GM12878 (cell line): ENCODE data around the gene FBXL15. TPM values are rescaled to one million over a fixed set of nuclear protein-coding genes. Genes with fewer than 3 reads are reported as not detected.

ENCODE experiments used
- ATF7 ChIP-seq: fragments of 450-650 bp; IDR thresholded peaks from 2 replicates; pipeline ENCODE4 v1.6.1; 2016; ENCODE audit warnings: low read depth, mild to moderate bottlenecking
- BACH1 ChIP-seq: fragments of 450-650 bp; IDR thresholded peaks from 2 replicates; pipeline ENCODE4 v1.6.1; 2017; ENCODE audit warnings: mild to moderate bottlenecking, borderline replicate concordance
- CEBPB ChIP-seq, 2 experiments: fragments of 150-350 bp in 1 of 2; IDR thresholded peaks; 2 replicates each; pipeline ENCODE4 v1.6.1; 2012 to 2014; ENCODE audit warnings: low read depth in 2 of 2, low read length in 2 of 2, borderline replicate concordance in 1 of 2, inconsistent platforms in 1 of 2
- CUX1 ChIP-seq: IDR thresholded peaks from 2 replicates; pipeline ENCODE4 v1.6.1; 2012; ENCODE audit warnings: improper control_type of control experiment, low read depth, low read length; ENCODE audit not compliant: insufficient replicate concordance
- FOS ChIP-seq: IDR thresholded peaks from 3 replicates; pipeline ENCODE4 v1.6.1; 2011; ENCODE audit warnings: borderline replicate concordance; ENCODE audit not compliant: insufficient read length; ENCODE audit errors: extremely low read depth
- HDAC6 ChIP-seq: fragments of 200-600 bp; sonication (generic); IDR thresholded peaks from one replicate; pipeline ENCODE4 v1.8.0; 2017; ENCODE audit warnings: antibody characterized with exemption; ENCODE audit not compliant: unreplicated experiment
- HSF1 ChIP-seq: fragments of 150-350 bp; IDR thresholded peaks from 2 replicates; pipeline ENCODE4 v1.6.1; 2014; ENCODE audit warnings: mild to moderate bottlenecking, low read depth, low read length
- IKZF1 ChIP-seq: fragments of 450-650 bp; conservative IDR thresholded peaks from 2 replicates; pipeline ENCODE4 v1.6.1; 2017; ENCODE audit warnings: antibody characterized with exemption, mild to moderate bottlenecking
- JUNB ChIP-seq: IDR thresholded peaks from 2 replicates; pipeline ENCODE4 v1.6.1; 2016; ENCODE audit warnings: antibody characterized with exemption, mild to moderate bottlenecking
- LARP7 ChIP-seq: fragments of 450-650 bp; IDR thresholded peaks from 2 replicates; pipeline ENCODE4 v1.6.1; 2017; ENCODE audit warnings: mild to moderate bottlenecking
- NFIC ChIP-seq: IDR thresholded peaks from 2 replicates; pipeline ENCODE4 v1.6.1; 2012; ENCODE audit warnings: low read depth, mild to moderate bottlenecking, inconsistent platforms, low read length, moderate library complexity
- PAX5 ChIP-seq: IDR thresholded peaks from 2 replicates; pipeline ENCODE4 v1.6.1; 2011; ENCODE audit warnings: low read depth, low read length, borderline replicate concordance
- PML ChIP-seq: IDR thresholded peaks from 2 replicates; pipeline ENCODE4 v1.6.1; 2012; ENCODE audit warnings: low read length, inconsistent platforms
- RBBP5 ChIP-seq: fragments of 200-600 bp; sonication (generic); conservative IDR thresholded peaks from 2 replicates; pipeline ENCODE4 v1.6.1; 2016
- RUNX3 ChIP-seq: IDR thresholded peaks from 2 replicates; pipeline ENCODE4 v1.6.1; 2012; ENCODE audit warnings: low read length, inconsistent platforms
- SMC3 ChIP-seq: IDR thresholded peaks from 2 replicates; pipeline ENCODE4 v1.6.1; 2011; ENCODE audit warnings: low read length, improper control_type of control experiment, borderline replicate concordance
- TARDBP ChIP-seq: IDR thresholded peaks from 2 replicates; pipeline ENCODE4 v1.6.1; 2016; ENCODE audit warnings: borderline replicate concordance
- TCF7 ChIP-seq: IDR thresholded peaks from 2 replicates; pipeline ENCODE4 v1.6.1; 2014; ENCODE audit warnings: antibody characterized with exemption, borderline replicate concordance
- USF1 ChIP-seq: IDR thresholded peaks from 2 replicates; pipeline ENCODE4 v1.6.1; 2011; ENCODE audit warnings: borderline replicate concordance, low read depth, mild to moderate bottlenecking, moderate library complexity, mixed read lengths, low read length; ENCODE audit not compliant: insufficient read depth; ENCODE audit errors: extremely low read length
- ZNF274 ChIP-seq: IDR thresholded peaks from one replicate; pipeline ENCODE4 v1.8.0; 2011; ENCODE audit not compliant: insufficient read length, insufficient read depth
- polyA plus RNA-seq, 11 experiments: library from polyadenylated mRNA; depleted of rRNA in 4 of 11; unstranded in 6 of 11; stranded (reverse) in 5 of 11; fragments of >200 nt; fragmentation: Nextera tagmentation in 4 of 11; fragmentation: Illumina TruSeq in 1 of 11; extraction: Ambion mirVana in 4 of 11; extraction: Trizol in 1 of 11; gene quantifications; 1 replicate in 1 of 11; 2 replicates in 10 of 11; pipeline versions ENCODE4 v1.2.1 to v1.2.3, GENCODE V29; 2011 to 2016; ENCODE audit warnings: inconsistent platforms in 2 of 11, missing spikeins in 2 of 11, low read depth in 1 of 11
- total RNA-seq, 4 experiments: library from RNA; depleted of rRNA in 3 of 4; stranded (reverse); fragments of >200 nt in 3 of 4; fragmentation: Illumina TruSeq in 1 of 4; extraction: Trizol in 1 of 4; gene quantifications; 2 replicates each; pipeline versions ENCODE4 v1.2.1 to v1.2.3, GENCODE V29; 2013 to 2021
- TF ChIP-seq, protein P1 (sequence below): IDR thresholded peaks from 2 replicates; pipeline ENCODE4 v1.6.1; 2011; ENCODE audit warnings: borderline replicate concordance, low read depth, mild to moderate bottlenecking, moderate library complexity, low read length; ENCODE audit not compliant: insufficient read depth, poor library complexity, severe bottlenecking

Gene FBXL15
- total and polyA plus RNA-seq, 10 of the 15 experiments (the other 5 are each of a cell fraction or from before 2014, with no cell fraction given), result 0.13 to 21.3 (median 7.9) TPM

- TF ChIP-seq RUNX3, result peak; percentile 53
- peak; percentile 94 for TF ChIP-seq IKZF1
- no peak for TF ChIP-seq ZNF274
- no peak for TF ChIP-seq PML
- TF ChIP-seq PAX5, result no peak
- TF ChIP-seq TCF7, result no peak
- no peak for TF ChIP-seq NFIC
- TF ChIP-seq ATF7, result peak; percentile 55; the same call in 1 of the 2 replicates
- 0 out of 2 replicates have a peak, but pooled peaks have one; percentile 44 for TF ChIP-seq HSF1
- peak; percentile 19; the same call in 1 of the 2 replicates for TF ChIP-seq SMC3
- TF ChIP-seq FOS, result no peak
- TF ChIP-seq, protein P1, sequence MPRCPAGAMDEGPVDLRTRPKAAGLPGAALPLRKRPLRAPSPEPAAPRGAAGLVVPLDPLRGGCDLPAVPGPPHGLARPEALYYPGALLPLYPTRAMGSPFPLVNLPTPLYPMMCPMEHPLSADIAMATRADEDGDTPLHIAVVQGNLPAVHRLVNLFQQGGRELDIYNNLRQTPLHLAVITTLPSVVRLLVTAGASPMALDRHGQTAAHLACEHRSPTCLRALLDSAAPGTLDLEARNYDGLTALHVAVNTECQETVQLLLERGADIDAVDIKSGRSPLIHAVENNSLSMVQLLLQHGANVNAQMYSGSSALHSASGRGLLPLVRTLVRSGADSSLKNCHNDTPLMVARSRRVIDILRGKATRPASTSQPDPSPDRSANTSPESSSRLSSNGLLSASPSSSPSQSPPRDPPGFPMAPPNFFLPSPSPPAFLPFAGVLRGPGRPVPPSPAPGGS, result no peak
- 0 out of 2 replicates have a peak, but pooled peaks have one; percentile 61 for TF ChIP-seq LARP7
- TF ChIP-seq CUX1, result peak; percentile 94
- TF ChIP-seq USF1, result peak; percentile 19
- TF ChIP-seq CEBPB (IDR thresholded peaks at IDR 0.05; ENCODE audit: borderline replicate concordance in 1 of 2, low read depth in 2 of 2, low read length in 2 of 2), result no peak
- no peak for TF ChIP-seq RBBP5
- peak; percentile 44; the same call in 1 of the 2 replicates for TF ChIP-seq BACH1
- TF ChIP-seq TARDBP, result peak; percentile 41; the same call in 1 of the 2 replicates
- no peak for TF ChIP-seq JUNB
- TF ChIP-seq HDAC6, result no peak
Observed at GRCh38 chr10:102420714-102421506, at the start of gene FBXL15 (continued).
